GM21360 (cell line): Measurements from ENCODE around the gene DOCK11.
"Not testable (repeated sequence)": the region's sequence is repeated elsewhere in the genome, so short reads cannot be mapped to it uniquely, and the experiment has no call there.

ENCODE experiments used
- ATAC-seq: cut with Tn5 transposase; IDR thresholded peaks from one replicate; pipeline ENCODE4 v1.9.1; 2021; ENCODE audit warnings: mild to moderate bottlenecking, moderate library complexity; ENCODE audit not compliant: unreplicated experiment

The DOCK11 gene

DNA sequence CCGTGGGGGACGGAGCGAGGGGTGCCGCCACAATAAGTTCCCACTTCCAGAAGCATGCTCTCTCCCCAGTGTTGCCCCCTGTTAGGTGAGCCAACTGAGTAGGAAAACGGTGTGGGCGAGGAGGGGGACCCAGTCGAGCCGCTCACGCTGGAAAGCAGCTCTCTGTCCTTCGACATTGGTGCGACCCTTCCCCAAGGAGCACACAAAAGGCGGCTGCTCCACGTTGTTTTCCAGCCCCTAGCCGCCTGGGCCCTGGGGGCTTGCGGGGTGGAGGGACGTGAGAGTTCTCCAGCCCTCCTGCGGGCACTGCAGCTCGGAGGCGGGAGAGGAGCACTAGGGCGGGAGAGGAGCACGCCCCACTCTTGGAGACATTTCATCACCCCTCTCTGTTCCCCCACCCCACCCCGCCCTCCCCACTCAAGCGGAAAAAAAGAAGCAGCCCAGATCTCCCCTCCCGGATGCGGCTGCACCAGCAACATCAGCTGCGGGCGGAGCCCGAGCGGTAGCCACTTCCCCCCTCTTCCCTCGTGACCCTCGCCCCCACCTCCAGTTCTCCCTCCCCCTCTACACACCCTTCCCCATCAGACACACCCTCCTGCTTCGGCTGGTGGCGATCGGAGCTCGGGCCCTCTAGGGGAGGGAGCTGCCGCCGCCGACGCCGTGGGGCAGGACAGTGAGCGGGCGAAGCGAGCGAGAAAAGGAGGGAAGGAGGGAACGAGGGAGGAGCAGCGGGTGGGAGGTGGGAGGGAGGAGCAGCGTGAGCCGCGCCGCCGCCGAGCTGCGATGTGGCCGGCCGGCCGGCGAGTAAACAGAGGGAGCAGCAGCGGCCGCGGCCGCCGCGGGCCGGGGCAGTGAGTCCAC, at the start of gene DOCK11:
Gene DOCK11, plus strand, starts transcription at position 755 of the 861 bp plus-strand sequence. CDS start 157 bp downstream, outside the sequence.
- peak; percentile 66 for ATAC-seq

DNA sequence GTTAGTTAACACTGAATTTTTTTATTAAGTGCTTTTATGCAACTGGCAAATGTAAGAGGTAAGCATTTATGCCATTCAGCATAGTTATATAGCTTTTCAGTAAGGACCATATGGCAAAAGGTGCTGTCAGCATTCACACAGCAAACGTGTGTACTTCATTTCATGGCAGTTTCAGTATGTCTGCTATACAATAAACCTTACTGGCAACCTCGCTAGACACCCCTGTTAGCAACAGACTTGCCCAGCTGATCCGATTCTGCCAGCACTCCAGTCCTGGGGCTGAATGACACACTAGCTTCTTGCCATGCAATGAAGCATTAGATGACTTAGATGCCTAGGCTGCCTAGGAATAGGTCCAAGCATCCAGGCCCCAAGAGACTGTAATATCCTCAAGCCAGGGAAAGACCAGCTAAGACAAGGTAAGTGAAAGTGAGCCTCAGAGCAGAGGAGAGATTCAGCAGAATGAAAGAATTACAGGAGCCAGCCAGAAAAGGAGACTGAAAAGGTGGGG, 47.3 kb upstream of the DOCK11 start:
- ATAC-seq = no peak

DNA sequence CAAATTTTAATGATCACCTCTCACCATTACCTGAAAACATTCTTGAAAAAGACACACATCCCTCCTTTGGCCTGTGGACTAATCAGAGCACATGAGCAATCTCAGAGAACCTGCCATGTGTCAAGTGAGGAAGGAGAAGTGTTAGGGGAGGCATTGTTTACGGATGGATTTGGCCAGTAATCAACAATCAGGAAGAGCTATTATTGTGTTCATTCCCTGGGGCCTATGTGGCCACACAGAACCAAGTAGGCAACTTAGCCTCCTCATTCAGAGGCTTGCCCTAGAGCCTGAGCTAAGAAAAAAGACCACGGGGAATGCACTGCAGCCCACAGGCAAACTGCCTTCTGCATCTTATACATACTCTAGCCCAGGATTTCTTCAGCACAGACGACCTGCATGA, 40.6 kb upstream of the DOCK11 start:
- no peak for ATAC-seq

DNA sequence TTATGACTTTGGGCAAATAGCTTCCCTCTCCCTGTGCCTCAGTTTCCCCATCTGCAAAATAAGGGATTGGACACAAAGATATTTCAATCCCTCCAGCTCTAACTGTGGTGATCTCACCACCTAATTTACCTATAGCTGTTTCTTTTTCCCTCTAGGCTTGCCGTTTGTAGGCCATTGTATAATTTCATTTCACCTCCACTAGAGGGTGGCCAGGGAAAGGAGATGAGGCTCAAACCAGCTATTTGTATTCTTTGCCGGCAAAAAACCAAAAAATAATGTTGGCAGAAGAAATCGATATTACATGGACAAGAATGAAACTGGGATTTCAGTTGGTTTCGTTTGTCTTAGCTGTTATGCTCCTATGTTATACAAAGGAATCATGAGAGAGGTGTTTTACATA, 36.1 kb upstream of the DOCK11 start:
- no peak for ATAC-seq

DNA sequence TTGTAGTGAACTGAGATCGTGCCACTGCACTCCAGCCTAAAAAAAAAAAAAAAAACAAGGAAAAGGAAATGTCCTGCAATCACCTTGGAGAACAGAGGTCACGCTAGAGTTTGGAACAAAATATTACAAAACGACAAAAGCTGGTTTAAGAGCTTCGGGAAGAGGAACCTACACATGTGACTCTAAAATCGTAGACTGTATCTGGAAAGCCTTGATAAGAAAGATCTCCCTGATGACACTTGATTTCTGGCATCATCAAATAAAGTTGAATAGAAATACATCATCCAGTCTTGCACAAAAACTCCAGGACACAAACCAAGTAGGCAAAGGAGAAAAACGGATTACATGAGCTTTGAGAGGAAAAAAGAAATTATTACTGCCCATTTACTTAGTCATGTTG, 31.1 kb upstream of the DOCK11 start:
- no peak for ATAC-seq

DNA sequence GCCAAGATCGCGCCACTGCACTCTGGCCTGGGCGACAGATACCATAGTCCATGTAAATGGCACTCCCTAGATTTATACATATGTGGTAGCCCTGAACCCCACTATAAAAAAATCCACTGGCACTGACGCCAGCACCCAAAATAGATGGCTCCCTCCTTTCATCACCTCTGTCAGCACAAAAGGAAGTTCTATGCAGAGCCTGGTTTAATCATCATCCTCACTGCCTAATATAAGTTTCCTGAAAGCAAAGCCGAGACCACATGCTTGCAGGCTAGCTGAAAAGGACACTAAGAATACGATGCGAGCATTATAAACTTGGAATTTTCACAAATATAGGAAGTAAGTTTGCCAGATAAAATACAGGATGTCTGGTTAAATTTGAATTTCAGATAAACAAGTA, 27.5 kb upstream of the DOCK11 start:
- no peak for ATAC-seq

DNA sequence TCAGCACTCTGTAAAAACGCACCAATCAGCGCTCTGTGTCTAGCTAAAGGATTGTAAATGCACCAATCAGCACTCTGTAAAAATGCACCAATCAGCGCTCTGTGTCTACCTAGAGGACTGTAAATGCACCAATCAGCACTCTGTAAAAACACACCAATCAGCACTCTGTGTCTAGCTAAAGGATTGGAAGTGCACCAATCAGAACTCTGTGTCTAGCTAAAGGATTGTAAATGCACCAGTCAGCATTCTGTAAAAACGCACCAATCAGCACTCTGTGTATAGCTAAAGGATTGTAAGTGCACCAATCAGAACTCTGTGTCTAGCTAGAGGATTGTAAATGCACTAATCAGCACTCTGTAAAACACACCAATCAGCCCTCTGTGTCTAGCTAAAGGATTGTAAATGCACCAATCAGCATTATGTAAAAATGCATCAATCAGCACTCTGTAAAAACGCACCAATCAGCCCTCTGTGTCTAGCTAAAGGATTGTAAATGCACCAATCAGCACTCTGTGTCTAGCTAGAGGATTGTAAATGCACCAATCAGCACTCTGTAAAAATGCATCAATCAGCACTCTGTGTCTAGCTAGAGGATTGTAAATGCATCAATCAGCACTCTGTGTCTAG, 24.8 kb upstream of the DOCK11 start:
- not testable (repeated sequence) for ATAC-seq

DNA sequence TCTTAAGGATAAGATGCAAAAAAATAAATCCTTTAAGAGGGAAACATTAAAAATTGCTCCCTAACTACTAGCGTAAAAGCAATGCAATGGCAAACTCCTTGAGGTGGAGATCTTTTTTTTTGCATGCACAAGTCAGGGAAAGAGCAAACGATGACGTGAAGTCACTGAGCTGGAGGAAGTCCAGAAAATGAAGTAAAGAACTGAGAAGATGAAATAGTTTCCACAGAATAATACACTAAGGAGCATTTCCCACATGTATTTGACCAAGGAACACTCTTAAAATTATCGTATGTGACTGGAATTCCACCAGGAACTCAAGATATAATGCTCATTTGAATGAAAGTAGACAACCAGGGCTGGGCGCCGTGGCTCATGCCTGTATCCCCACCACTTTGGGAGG, 21.0 kb upstream of the DOCK11 start:
- ATAC-seq = no peak

DNA sequence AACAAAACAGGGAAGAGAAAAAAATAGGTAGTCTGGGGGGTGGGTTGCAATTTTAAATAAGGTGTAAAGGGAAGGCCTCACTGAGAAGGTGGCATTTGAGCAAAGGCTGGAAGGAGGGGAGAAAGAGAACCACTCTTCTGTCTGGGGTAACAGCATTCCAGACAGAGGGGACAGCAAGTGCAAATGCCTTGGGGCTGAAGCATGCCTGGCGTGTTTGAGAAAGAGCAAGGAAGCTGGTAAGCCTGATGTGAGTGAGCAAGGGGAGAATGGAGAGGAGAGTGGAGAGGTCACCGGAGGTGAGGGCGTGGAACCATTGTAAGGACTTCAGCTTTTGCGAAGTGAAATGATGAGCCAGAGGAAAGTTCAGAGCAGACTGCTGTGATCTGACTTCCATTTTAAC, 19.7 kb upstream of the DOCK11 start:
- ATAC-seq = no peak

DNA sequence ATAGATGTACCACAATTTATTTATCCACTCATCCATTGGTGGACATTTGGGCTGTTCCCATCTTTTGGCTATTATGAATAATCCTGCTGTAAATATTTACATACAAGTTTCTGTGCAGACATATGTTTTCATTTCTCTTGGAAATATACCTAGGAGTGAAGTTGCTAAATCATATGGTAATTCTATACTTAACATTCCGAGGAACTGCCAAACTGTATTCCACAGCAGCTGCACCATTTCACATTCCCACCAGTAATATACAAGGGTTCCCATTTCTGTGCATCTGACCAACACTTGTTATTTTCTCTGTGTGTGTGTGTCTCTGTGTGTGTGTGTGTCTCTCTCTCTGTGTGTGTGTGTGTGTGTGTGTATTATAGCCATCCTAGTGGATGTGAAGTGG, 15.4 kb upstream of the DOCK11 start:
- no peak for ATAC-seq

DNA sequence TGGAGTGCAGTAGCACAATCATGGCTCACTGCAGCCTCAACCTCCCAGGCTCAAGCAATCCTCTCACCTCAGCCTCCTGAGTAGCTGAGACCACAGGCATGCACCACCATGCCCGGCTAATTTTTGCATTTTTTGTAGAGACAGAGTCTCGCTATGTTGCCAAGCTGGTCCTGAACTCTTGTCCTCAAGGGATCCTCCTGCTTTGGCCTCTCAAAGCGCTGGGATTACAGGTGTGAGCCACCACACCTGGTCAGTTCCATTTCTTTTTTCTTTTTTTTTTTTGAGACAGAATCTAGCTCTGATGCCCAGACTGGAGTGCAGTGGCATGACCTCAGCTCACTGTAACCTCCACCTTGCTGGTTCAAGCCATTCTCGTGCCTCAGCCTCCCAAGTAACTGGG, 13.2 kb upstream of the DOCK11 start:
- ATAC-seq = not testable (repeated sequence)

DNA sequence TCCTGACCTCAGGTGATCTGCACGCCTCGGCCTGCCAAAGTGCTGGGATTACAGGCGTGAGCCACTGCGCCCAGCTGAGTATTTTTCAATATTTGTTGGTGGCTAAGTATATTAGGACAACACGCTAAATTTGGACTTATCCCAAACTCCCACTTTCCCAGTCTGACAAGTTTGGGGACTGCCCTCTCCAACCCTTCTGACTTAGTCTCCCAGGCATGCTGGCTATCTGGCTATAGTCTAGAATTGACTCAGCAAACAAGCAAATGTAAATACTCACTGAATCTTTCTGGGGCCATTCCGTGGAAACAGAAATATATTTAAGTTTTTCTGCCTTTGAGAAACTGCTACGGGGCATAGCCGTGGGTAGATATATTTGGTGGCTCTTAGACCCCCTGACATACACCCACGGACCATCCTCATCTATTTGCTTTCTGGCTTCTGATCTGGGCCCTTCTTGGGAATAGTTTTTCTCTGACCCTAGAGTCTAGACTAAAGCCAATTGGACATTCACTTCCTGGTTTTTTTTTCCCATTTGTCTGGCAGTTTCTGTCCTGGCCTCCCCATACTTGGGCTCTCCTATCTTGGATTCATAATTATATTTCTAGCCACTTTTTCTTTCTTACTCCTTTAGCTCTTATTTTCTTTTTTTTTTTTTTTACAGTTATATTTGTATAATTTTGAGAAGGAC, 11.3 kb upstream of the DOCK11 start:
- no peak for ATAC-seq

DNA sequence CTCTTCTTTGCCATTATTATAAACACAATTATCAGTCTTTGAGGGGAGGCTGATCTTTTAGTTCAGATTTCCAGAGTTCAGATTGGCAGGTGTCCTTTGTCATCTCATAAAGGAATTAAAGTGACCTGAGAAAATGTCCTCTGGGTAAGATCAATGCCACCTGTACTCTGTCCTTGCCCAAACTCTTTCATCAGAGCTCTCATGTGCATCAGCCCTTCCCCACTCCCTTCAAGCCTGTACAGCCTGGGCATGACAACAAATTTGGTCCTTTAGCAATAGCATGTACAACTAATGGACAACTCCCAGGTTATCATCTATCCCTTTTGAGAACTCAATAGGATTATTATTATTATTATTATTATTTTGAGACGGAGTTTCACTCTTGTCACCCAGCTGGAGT, 8.9 kb upstream of the DOCK11 start:
- not testable (repeated sequence) for ATAC-seq

DNA sequence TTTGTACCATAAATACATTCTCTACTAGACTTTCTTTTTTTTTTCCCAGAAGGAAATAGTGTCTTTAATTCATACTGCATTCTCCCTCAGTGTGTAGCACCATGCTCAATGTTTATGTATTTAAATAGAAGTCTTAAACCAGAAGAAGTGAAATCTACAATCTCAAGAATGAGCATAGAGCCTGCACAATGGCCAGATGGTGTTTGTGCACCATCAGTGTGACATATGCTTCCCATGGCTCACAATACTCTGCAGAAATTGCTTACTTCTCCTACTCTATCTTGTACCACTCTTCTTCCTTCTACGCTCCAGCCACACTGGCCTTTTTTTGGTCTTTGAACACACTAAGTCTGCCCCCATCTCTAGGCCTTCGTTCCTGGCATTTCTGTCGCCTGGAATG, 2.6 kb upstream of the DOCK11 start:
- ATAC-seq = no peak

DNA sequence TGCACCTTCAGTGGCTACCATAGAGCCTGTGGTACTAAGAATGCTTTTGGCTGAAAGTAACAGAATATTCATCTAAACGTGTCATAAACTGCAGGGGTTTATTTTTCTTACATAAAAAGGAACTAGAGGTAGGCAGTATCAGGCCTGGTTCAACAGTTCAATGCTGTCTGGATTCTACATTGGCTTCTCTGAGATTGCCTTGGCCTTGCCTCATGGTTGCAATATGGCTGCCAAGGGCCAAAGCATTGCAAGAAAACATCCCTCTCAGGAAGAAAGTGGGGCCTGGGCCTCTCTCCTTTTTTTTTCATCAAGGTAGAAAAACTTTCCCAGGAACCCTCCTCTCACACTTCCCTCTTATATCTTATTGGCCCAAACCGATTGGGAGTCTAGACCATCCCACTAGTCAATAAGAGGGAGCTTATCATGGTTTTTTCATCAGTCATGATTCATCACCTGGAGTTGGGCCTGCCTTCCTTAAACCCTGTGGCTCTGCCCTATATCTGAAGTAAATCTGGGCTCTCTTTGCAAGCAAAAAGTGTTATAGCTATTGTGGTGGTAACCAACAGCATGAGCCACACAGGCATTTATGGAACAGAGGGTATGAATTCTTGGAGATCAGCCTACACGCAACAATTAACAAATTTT, 1.8 kb upstream of the DOCK11 start:
- ATAC-seq = no peak

DNA sequence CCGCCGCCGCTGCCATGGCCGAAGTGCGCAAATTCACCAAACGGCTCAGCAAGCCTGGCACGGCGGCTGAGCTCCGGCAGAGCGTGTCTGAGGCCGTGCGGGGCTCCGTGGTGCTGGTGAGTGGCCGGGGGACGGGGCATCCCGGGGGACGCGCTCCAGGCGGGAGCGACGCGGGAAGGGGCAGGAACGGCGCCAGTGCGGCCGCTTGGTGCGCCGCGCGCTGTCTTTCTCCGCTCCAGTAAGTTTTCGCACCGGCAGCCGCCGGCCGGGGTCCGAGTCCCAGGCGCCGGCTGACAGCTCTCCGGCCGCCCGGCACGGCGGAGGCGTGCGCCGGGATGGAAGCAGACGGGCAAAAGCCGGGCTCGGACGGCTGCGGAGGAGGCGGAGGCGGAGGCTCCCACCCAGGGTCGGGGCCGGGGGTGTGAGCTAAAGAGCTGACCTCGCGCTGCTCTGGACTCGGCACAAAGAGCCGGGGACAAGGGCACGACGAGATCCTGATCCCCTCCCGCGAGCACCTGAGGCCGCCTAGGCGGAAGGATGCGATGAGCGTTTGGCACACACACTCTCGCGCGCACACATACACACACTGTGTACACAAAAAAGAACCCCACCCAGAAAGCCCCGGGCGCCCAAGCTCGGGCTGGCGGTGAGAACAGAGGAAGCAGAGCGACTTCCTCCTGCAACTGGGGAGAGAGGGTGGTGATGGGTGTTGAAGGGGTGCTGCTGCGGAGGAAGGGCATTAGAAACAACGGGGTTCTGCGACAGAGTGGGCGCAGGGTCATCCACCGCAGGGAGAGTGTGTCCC, 545 bp downstream of the DOCK11 start:
- ATAC-seq = peak; percentile 58

DNA sequence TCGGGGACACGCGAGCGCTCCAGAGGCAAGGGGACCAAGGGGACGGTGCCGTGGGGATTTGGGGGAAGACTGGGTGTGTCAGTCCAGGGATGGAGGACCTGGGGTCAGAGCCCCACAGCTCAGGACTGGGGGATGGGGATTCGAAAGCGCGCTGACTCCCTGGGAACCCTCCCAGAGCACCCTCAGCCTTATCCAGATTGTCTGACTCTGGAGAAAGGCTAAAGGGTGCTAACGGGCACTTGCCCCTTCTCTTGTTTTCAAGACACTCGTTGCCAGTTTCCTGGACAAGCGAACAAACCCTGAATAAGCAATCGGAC, 1.1 kb downstream of the DOCK11 start:
- peak; percentile 11 for ATAC-seq

DNA sequence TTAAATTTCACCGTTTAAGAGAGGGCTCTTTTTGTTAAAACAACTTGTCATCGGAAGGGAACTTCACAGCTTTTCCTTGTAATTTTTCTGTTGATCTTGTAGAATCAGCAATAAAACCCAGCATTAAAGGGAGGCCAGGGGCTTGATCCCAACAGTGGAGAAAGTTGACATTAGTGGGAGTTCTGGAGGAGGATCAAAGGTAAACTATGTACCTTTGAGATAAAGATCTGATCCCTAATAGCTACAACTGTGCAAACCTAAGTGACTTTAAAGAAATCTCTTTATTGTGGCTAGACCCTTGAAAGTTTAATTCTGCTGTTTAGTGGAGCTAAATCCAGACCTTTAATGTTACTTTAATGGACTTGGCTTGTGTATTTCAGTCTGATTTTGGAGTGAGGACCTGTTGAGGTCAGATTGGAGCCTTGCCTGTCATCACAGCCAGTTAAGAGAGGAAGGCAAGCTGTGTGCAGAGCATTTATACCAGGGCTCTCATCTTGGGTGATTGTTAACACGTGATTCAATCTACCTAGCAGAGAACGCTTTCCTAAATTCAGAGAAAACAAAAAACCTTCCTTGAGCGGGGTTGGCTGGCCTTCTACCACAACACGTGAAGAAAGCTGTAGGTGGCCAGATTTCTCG, 1.7 kb downstream of the DOCK11 start:
- ATAC-seq = no peak

DNA sequence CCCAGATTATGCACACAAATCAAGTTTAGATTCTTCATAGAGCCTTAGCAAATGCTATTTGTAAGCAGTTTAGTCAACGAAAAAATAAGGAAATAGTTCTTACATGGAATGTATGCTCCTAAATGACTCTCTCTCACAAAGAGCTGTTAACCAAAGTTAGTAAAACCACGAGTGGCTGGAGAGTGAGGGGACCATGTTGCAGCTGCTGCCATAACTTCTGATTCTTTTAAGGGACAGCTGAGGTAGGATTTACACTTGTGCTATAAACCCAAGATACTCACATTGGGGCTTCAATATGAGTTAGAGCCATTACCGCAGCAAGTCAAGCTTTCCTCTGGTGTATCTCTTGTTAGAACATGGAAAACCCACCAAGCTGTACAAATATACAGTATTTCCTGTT, 2.7 kb downstream of the DOCK11 start:
- ATAC-seq = no peak

DNA sequence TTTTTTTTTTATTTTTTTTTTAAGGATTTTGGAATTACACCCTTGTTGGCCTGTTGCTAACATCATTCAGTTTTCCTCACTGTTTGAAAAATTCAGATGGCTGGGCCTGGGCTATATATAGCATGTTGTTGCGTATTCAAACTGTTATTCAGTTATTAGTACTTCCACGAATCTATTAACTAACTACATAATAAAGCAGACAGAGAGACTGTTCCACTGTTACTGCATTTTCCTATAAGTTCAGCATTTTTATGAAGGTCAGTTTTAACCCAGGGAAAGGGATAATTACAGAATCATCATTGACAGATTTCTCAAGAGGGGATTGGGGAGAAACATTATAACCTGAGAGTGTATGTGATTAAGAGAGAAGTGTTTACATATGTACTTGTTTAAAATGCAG, 3.1 kb downstream of the DOCK11 start:
- no peak for ATAC-seq
